ENCODE data around the gene AOPEP. TPM values are rescaled to one million over a fixed set of nuclear protein-coding genes. Genes with fewer than 3 reads are reported as not detected.

The AOPEP gene
- total RNA-seq, 5 donors from 2014 or later (not counting 1 experiment from before 2014, with no cell fraction given) = 10.4 to 14.8 (median 11.3) TPM

- Mint-ChIP-seq H3K9me3 (no peaks in the 10 kb centered on the region), H3K36me3 (peaks cover 4% of the 10 kb centered on the region), H3K4me1 (no peaks in the 10 kb centered on the region), H3K4me3 (no peak overlapping the region), H3K27me3 (no peaks in the 10 kb centered on the region), H3K27ac (no peak overlapping the region)
- Histone ChIP-seq H3K36me3 (ENCODE audit: control insufficient read depth in 2 of 2, extremely low read depth in 1 of 2, insufficient read depth in 1 of 2, low read length in 1 of 2) (no peaks in the 10 kb centered on the region), H3K4me3 (ENCODE audit: control insufficient read depth in 1 of 2, extremely low read depth in 1 of 2, low read length in 1 of 2) (no peak overlapping the region), H3K27me3 (replicated peaks in 1 of 2; ENCODE audit: control insufficient read depth in 2 of 2, extremely low read depth in 1 of 2, insufficient read depth in 2 of 2, low read length in 1 of 2) (peaks cover 0 to 1% of the 10 kb centered on the region in 2 experiments), H3K9me3 (no peaks in the 10 kb centered on the region), H3K4me1 (ENCODE audit: control insufficient read depth in 1 of 2, extremely low read depth in 1 of 2, insufficient read depth in 2 of 2, low read length in 2 of 2) (peaks cover 0 to under 1% of the 10 kb centered on the region in 2 experiments), H3K27ac (ENCODE audit: low read length) (no peak overlapping the region)
- DNase-seq (no peak), ATAC-seq (replicated peaks in 1 of 4) (no peak)
- CTCF ChIA-PET = interaction anchor here in 1 of 2 donors (0.7 kb wide), 1 partner anchor 30 kb away, joined by 3 read pairs; no protein-coding TSS in a partner anchor
- POLR2A ChIA-PET = no interaction called here
- WGBS (ENCODE audit: insufficient coverage) = 94% methylated on average over 2 of the region's 5 CpGs
Observed at GRCh38 chr9:95010431-95010838, 283.9 kb downstream of the AOPEP start.

GRCh38 chr9:95012035-95012708, 285.7 kb downstream of the AOPEP start:
- Mint-ChIP-seq H3K4me3 (no peak overlapping the region), H3K27me3 (no peaks in the 10 kb centered on the region), H3K4me1 (no peaks in the 10 kb centered on the region), H3K36me3 (peaks cover 6% of the 10 kb centered on the region), H3K9me3 (no peaks in the 10 kb centered on the region), H3K27ac (no peak overlapping the region)
- no peaks in the 10 kb centered on the region for H3K27me3 ChIP-seq (replicated peaks in 1 of 2; ENCODE audit: control insufficient read depth in 2 of 2, extremely low read depth in 1 of 2, insufficient read depth in 2 of 2, low read length in 1 of 2)
- H3K9me3 ChIP-seq = no peaks in the 10 kb centered on the region
- 25% methylated on average over 2 of the region's 7 CpGs for WGBS (ENCODE audit: insufficient coverage)
- no peak overlapping the region for H3K4me3 ChIP-seq (ENCODE audit: control insufficient read depth in 1 of 2, extremely low read depth in 1 of 2, low read length in 1 of 2)
- CTCF ChIA-PET = no interaction called here
- H3K36me3 ChIP-seq (ENCODE audit: control insufficient read depth in 2 of 2, extremely low read depth in 1 of 2, insufficient read depth in 1 of 2, low read length in 1 of 2) = no peaks in the 10 kb centered on the region
- no peaks in the 10 kb centered on the region for H3K4me1 ChIP-seq (ENCODE audit: control insufficient read depth in 1 of 2, extremely low read depth in 1 of 2, insufficient read depth in 2 of 2, low read length in 2 of 2)
- DNase-seq = no peak
- no peak overlapping the region for H3K27ac ChIP-seq (ENCODE audit: low read length)
- POLR2A ChIA-PET = no interaction called here
- ATAC-seq (replicated peaks in 1 of 4) = no peak

- no peaks in the 10 kb centered on the region for H3K36me3 ChIP-seq (ENCODE audit: control insufficient read depth in 2 of 2, extremely low read depth in 1 of 2, insufficient read depth in 1 of 2, low read length in 1 of 2)
- DNase-seq = no peak
- H3K27ac Mint-ChIP-seq = no peak overlapping the region
- no peaks in the 10 kb centered on the region for H3K9me3 ChIP-seq
- H3K4me1 Mint-ChIP-seq = no peaks in the 10 kb centered on the region
- H3K4me3 Mint-ChIP-seq = no peak overlapping the region
- H3K36me3 Mint-ChIP-seq = peaks cover 9% of the 10 kb centered on the region
- no CpG with 5 or more reads among the region's 3 CpGs for WGBS (ENCODE audit: insufficient coverage)
- CTCF ChIA-PET = interaction anchor here (0.6 kb wide), 3 partner anchors 122 to 524 kb away, joined by 3 to 6 read pairs (median 3); no protein-coding TSS in a partner anchor
- H3K9me3 Mint-ChIP-seq = no peaks in the 10 kb centered on the region
- no peak overlapping the region for H3K27ac ChIP-seq (ENCODE audit: low read length)
- no peak overlapping the region for H3K4me3 ChIP-seq (ENCODE audit: control insufficient read depth in 1 of 2, extremely low read depth in 1 of 2, low read length in 1 of 2)
- H3K27me3 ChIP-seq (replicated peaks in 1 of 2; ENCODE audit: control insufficient read depth in 2 of 2, extremely low read depth in 1 of 2, insufficient read depth in 2 of 2, low read length in 1 of 2) = no peaks in the 10 kb centered on the region
- no peak for ATAC-seq (replicated peaks in 1 of 4)
- POLR2A ChIA-PET = no interaction called here
- no peaks in the 10 kb centered on the region for H3K27me3 Mint-ChIP-seq
- no peaks in the 10 kb centered on the region for H3K4me1 ChIP-seq (ENCODE audit: control insufficient read depth in 1 of 2, extremely low read depth in 1 of 2, insufficient read depth in 2 of 2, low read length in 2 of 2)
Observed at GRCh38 chr9:95012902-95013301, 286.4 kb downstream of the AOPEP start.

- H3K4me3 Mint-ChIP-seq = no peak overlapping the region
- Histone ChIP-seq H3K27me3 (replicated peaks in 1 of 2; ENCODE audit: control insufficient read depth in 2 of 2, extremely low read depth in 1 of 2, insufficient read depth in 2 of 2, low read length in 1 of 2) (no peaks in the 10 kb centered on the region), H3K27ac (ENCODE audit: low read length) (no peak overlapping the region), H3K4me3 (ENCODE audit: control insufficient read depth in 1 of 2, extremely low read depth in 1 of 2, low read length in 1 of 2) (no peak overlapping the region), H3K4me1 (ENCODE audit: control insufficient read depth in 1 of 2, extremely low read depth in 1 of 2, insufficient read depth in 2 of 2, low read length in 2 of 2) (no peaks in the 10 kb centered on the region), H3K36me3 (ENCODE audit: control insufficient read depth in 2 of 2, extremely low read depth in 1 of 2, insufficient read depth in 1 of 2, low read length in 1 of 2) (no peaks in the 10 kb centered on the region), H3K9me3 (no peaks in the 10 kb centered on the region)
- H3K4me1 Mint-ChIP-seq = no peaks in the 10 kb centered on the region
- ATAC-seq (replicated peaks in 1 of 4) = no peak
- no peaks in the 10 kb centered on the region for H3K9me3 Mint-ChIP-seq
- ChIA-PET CTCF (no interaction called here), POLR2A (no interaction called here)
- H3K27ac Mint-ChIP-seq = no peak overlapping the region
- no CpG with 5 or more reads among the region's 2 CpGs for WGBS (ENCODE audit: insufficient coverage)
- peaks cover 17% of the 10 kb centered on the region for H3K36me3 Mint-ChIP-seq
- no peaks in the 10 kb centered on the region for H3K27me3 Mint-ChIP-seq
- no peak for DNase-seq
Observed at GRCh38 chr9:95014917-95015316, 288.4 kb downstream of the AOPEP start.

- Mint-ChIP-seq H3K27ac (no peak overlapping the region), H3K36me3 (peaks cover 22% of the 10 kb centered on the region), H3K4me3 (no peak overlapping the region), H3K27me3 (no peaks in the 10 kb centered on the region), H3K9me3 (no peaks in the 10 kb centered on the region), H3K4me1 (no peaks in the 10 kb centered on the region)
- CTCF ChIA-PET = no interaction called here
- no peaks in the 10 kb centered on the region for H3K36me3 ChIP-seq (ENCODE audit: control insufficient read depth in 2 of 2, extremely low read depth in 1 of 2, insufficient read depth in 1 of 2, low read length in 1 of 2)
- POLR2A ChIA-PET = no interaction called here
- WGBS (ENCODE audit: insufficient coverage) = 100% methylated on average over 2 of the region's 4 CpGs
- no peak overlapping the region for H3K4me3 ChIP-seq (ENCODE audit: control insufficient read depth in 1 of 2, extremely low read depth in 1 of 2, low read length in 1 of 2)
- no peaks in the 10 kb centered on the region for H3K27me3 ChIP-seq (replicated peaks in 1 of 2; ENCODE audit: control insufficient read depth in 2 of 2, extremely low read depth in 1 of 2, insufficient read depth in 2 of 2, low read length in 1 of 2)
- H3K27ac ChIP-seq (ENCODE audit: low read length) = no peak overlapping the region
- H3K9me3 ChIP-seq = no peaks in the 10 kb centered on the region
- H3K4me1 ChIP-seq (ENCODE audit: control insufficient read depth in 1 of 2, extremely low read depth in 1 of 2, insufficient read depth in 2 of 2, low read length in 2 of 2) = no peaks in the 10 kb centered on the region
- ATAC-seq (replicated peaks in 1 of 4) (no peak), DNase-seq (no peak)
Observed at GRCh38 chr9:95015569-95015968, 289.1 kb downstream of the AOPEP start.

- Mint-ChIP-seq H3K36me3 (peaks cover 30% of the 10 kb centered on the region), H3K4me3 (no peak overlapping the region), H3K27ac (no peak overlapping the region), H3K27me3 (no peaks in the 10 kb centered on the region), H3K4me1 (no peaks in the 10 kb centered on the region), H3K9me3 (no peaks in the 10 kb centered on the region)
- ChIA-PET CTCF (interaction anchor here in 1 of 2 donors (0.5 kb wide), 1 partner anchor 138 kb away, joined by 3 read pairs; no protein-coding TSS in a partner anchor), POLR2A (no interaction called here)
- ATAC-seq (replicated peaks in 1 of 4) (no peak), DNase-seq (no peak)
- no peak overlapping the region for H3K4me3 ChIP-seq (ENCODE audit: control insufficient read depth in 1 of 2, extremely low read depth in 1 of 2, low read length in 1 of 2)
- no peaks in the 10 kb centered on the region for H3K27me3 ChIP-seq (replicated peaks in 1 of 2; ENCODE audit: control insufficient read depth in 2 of 2, extremely low read depth in 1 of 2, insufficient read depth in 2 of 2, low read length in 1 of 2)
- no peaks in the 10 kb centered on the region for H3K9me3 ChIP-seq
- no peaks in the 10 kb centered on the region for H3K36me3 ChIP-seq (ENCODE audit: control insufficient read depth in 2 of 2, extremely low read depth in 1 of 2, insufficient read depth in 1 of 2, low read length in 1 of 2)
- no peak overlapping the region for H3K27ac ChIP-seq (ENCODE audit: low read length)
- no CpG with 5 or more reads among the region's 1 CpG for WGBS (ENCODE audit: insufficient coverage)
- no peaks in the 10 kb centered on the region for H3K4me1 ChIP-seq (ENCODE audit: control insufficient read depth in 1 of 2, extremely low read depth in 1 of 2, insufficient read depth in 2 of 2, low read length in 2 of 2)
Observed at GRCh38 chr9:95017062-95017461, 290.6 kb downstream of the AOPEP start.

Measured in T-cell (primary cell).